HG03521 (cell line): Measurements from ENCODE around the gene BBX.

Source experiments
- ATAC-seq: cut with Tn5 transposase; IDR thresholded peaks from one replicate; pipeline ENCODE4 v1.9.1; 2021; ENCODE audit warnings: mild to moderate bottlenecking, moderate library complexity; ENCODE audit not compliant: unreplicated experiment

BBX gene

DNA sequence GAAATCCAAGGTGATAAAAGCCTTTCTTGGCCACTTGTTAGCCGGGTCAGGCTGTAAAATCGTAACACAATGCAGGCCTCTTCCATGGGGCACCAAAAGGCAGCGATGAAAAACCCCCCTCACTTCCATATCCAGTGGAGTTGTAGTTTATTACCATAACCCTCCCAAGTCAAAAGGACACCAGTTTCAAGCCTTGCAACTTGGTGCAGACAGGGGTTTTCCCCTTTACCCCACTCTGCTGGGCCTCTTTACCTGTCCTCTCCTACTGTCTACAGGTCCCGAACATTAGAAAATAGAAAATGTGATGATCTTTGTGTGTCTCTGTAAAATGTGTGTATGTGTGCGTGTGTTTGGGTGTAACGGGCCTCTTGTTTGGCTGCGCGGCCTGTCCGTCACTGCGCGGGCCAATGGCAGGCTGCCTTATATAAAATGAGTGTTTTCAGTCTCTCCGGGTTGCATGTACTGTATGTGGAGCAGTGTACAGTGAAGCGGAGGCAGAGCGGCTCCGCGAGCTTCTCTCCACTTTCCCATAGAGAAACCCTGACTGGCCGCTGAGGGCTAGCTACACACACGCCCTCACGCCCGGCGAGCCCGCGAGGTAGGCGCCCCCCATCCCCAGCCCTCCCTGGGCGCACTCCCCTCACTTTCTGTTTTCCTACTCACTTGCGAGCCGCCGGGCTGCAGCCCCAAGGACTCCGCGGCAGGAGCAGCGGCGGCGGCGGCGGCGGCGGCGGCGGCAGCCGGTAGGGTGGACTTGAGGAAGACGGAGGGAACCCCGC is at the start of gene BBX:
Gene BBX (plus strand): TSS at position 453 of the 779 bp plus-strand sequence. CDS start 187,499 bp downstream, outside the sequence.
- peak; percentile 93 for ATAC-seq

DNA sequence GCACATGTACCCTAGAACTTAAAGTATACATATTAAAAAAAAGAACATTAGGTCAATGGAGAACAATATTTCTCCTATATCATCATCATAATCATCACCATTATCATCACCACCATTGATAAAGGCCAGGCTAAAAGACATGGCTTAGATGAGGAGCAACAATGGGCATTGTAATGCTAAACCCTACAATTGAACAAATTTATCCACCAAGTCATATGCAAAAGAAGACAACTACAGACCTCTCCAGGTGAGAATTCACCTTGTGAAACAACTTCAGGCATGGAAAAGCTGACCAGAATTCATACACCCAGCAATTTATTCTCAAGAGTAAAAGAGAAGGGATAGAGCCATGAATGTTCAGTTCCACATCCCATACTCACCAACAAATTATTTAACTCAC is 46.3 kb upstream of the BBX start:
- ATAC-seq: no peak

- ATAC-seq: no peak
Observed at GRCh38 chr3:107487490-107487889, 35.3 kb upstream of the BBX start.

- no peak for ATAC-seq
Observed at GRCh38 chr3:107488942-107489341, 33.8 kb upstream of the BBX start.

DNA sequence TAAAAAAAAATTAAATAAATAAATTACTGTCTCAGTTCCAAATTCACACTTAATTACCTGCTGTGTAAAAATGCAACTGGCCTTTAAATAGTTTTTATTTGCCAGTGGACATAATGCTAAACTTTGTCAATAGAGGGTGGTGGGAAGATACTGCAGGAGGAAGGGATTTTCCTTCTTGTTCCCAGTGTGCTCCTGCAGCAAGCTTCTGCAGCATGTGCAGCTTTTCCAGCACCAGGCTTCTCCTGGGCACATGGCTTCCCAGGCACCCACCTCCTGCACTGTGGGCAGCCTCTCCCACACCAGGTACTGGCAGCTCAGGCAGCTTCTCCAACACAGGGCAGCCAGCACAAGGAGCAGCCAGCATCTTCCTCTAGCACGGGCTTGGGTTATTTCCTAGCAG is 29.6 kb upstream of the BBX start:
- ATAC-seq: no peak

DNA sequence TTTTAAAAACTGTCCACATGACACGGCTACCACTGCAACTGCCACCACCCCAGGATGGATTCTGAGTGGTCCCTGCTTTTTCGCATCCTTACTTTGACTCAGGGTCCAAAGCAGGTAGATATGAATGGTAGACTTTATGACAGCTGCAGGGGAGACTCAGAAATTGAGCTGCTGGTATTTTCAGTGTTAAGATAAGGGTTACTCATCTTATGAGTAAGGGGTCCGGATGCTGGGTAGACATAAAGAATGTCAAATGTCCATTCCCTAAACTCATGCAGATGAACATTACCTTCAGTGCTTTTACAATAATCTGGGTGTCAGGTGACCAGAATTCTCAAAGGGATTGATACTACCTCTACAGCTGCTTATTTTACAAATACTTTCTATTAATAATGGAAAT is 25.9 kb upstream of the BBX start:
- no peak for ATAC-seq

- ATAC-seq: no peak
Observed at GRCh38 chr3:107498646-107499045, 24.1 kb upstream of the BBX start.

DNA sequence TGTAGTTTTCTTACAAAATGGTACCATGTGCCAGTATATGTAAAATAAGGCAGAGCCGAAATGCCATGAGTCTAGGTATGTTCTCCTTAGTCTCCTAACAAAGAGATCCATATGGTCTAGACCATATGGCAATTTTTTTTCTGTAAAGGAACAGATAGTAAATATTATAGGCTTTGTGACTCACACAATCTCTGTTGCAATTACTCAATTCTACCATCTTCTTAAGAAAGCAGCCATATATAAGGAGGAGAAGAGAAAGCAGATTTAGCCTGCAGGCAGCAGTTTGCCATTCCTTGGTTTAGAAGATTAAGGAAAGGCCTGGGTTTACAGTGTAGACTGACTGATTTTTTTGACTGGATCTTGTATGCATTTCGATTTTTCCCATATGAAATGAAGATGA is 16.3 kb upstream of the BBX start:
- ATAC-seq: no peak

- no peak for ATAC-seq
Observed at GRCh38 chr3:107508331-107508730, 14.4 kb upstream of the BBX start.

- ATAC-seq: no peak
Observed at GRCh38 chr3:107512108-107512507, 10.7 kb upstream of the BBX start.

DNA sequence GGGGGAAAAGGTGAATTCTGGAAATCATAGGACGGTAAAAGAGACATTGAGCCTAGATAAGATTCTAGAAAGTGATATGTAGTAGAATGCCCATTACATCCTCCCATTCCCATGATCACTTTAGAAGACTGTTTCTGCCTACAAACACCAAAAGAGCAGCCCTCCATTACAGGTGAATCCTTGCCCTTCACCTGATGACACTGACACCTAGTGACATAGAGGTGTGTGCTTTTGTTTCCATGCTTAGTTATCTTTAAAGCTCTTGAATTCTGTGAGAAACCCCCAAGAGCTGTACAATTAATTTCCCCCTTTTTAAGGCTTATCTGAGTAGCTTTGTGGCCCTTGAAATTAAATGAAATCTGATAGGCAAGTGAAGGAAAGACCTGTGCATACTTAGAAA is 8.3 kb upstream of the BBX start:
- ATAC-seq: no peak

GRCh38 chr3:107516475-107516874 is 6.3 kb upstream of the BBX start:
- no peak for ATAC-seq

DNA sequence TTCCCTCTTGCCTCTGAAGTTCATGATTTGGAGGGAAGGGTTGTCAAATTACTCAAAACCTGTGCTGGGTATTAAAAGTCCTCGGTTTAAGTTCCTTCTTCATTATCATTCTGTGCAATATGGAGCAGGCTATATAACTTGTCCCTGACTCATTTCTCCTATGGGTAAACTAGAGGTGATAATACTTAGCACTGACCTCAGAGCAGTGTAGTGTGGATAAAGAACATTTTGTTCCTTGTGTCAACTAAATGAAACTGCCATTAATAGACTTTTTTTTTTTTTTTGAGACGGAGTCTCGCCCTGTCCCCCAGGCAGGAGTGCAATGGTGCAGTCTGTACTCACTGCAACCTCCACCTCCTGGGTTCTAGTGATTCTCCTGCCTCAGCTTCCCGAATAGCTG is 2.2 kb upstream of the BBX start:
- ATAC-seq: no peak

DNA sequence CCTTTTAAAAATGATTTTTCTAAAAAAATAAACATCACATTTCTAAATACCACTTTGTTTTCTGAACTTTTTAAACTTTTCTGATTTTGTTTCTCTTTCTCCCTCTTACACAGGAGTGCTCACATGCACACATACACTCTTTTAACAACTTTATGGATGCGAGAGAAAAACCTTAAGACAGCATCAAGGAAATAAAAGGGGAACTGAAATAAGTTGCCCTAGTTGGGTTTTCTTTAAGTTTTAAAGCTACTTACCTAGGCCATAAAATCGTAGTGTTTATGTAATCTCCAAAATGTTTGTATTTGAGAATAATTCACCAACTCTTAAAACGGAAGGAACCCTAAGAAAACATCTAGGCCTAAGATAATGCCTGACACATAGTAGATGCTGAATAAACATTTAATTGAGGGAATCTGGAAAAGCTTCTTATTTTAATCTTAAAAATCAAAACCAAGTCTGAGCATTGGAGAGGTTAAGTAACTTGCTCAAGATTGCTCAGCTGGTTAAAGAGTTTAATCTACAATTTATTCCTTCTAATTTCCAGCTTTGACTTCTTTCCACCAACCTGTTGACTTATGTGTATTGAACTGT is 1.2 kb upstream of the BBX start:
- no peak for ATAC-seq

- no peak for ATAC-seq
Observed at GRCh38 chr3:107523289-107523538, 452 bp downstream of the BBX start.

DNA sequence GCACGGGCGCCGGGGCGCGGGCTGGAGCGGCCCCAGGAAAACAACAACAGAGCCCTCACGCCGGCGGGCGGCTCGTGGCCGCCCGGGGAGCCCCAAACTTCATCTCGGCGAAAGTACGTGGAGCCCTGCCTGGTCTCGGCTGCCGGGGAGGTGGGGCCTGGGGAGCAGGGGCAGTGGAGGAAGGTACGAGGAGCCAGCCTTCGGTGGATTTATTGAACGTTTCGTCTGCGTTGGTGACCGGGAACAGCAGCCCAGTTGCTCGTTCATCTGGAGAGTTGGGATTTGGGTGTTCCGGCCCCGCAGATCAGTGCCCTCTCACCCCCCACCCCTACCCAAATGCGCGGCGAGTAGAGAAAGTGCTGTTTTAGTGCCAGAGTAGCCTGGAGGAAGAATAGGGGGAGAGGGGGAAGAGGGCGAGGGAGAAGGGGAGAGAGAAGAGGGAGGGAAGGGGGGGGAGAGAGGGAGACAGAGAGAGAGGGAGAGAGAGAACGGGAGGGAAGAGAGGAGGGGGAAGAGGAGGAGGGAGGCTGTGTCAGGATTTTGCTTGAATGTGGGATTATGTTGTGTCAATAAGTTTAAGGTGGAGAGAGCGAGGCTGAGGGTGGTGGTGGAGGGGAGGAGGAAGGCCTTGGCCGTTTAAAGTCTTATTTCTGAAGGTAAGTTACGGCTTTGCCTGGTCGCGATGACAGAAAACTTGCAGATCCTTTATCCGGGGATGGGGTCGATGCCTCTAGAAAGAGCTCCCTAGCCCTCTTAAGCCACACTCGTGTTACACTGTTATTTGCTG is 970 bp downstream of the BBX start:
- peak; percentile 33 for ATAC-seq

- no peak for ATAC-seq
Observed at GRCh38 chr3:107524326-107524840, 1.6 kb downstream of the BBX start.

- ATAC-seq: no peak
Observed at GRCh38 chr3:107524841-107525643, 2.3 kb downstream of the BBX start.

DNA sequence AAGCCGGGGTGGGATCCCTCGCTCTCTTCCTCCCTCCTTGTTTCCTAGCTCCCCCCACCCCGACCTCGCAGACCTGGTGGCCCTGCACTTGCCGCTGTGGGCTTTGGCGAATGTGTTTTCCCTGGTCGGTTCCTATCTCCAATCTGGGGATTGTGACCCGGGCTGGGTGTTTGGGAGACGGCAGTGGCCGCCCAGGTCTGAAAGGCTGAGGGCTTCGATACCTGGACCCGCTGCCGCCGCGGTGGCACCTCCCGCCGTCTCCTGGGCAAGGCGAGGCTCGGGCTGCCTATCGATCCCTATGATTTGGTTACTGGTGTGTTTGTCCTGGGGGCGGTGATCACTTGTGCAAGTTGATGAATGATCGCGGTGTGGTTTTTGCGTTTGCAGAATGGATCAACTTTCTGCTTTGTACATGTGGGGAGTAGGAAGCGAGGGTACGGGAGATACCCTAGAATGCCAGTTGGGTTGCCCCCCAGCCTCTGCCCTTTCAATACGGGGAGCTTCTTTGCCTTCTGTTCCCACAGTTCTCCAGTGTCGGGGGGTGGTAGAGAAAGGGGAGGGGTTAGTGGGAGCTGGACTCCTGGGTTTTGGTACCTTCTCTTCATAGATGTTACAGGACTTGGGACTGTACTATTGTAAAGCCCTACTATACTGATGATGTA is 3.0 kb downstream of the BBX start:
- ATAC-seq: no peak

- no peak for ATAC-seq
Observed at GRCh38 chr3:107531917-107532469, 9.2 kb downstream of the BBX start.
